Chondrocyte (in vitro differentiated cells): ENCODE results near the gene TRIM71. TPM values are rescaled to one million over a fixed set of nuclear protein-coding genes. Genes with fewer than 3 reads are reported as not detected.

Experiments used
- DNase-seq: peaks from one replicate; pipeline ENCODE4 v3.0.0; 2021; ENCODE audit warnings: mixed read lengths, low spot score
- H3K27ac Mint-ChIP-seq: one replicate; pipeline ENCODE4 v1.8.0; 2021; ENCODE audit warnings: mild to moderate bottlenecking, moderate library complexity, mixed read lengths; ENCODE audit not compliant: unreplicated experiment
- H3K27me3 Mint-ChIP-seq: 2 replicates; pipeline ENCODE4 v1.8.0; 2021; ENCODE audit warnings: low read depth, mixed read lengths
- H3K36me3 Mint-ChIP-seq: 2 replicates; pipeline ENCODE4 v1.8.0; 2021; ENCODE audit warnings: low read depth, mixed read lengths
- H3K4me1 Mint-ChIP-seq: 2 replicates; pipeline ENCODE4 v1.8.0; 2021; ENCODE audit warnings: low read depth, mild to moderate bottlenecking, mixed read lengths
- H3K4me3 Mint-ChIP-seq: one replicate; pipeline ENCODE4 v1.8.0; 2021; ENCODE audit warnings: mild to moderate bottlenecking, moderate library complexity, mixed read lengths; ENCODE audit not compliant: unreplicated experiment
- H3K9me3 Mint-ChIP-seq: 2 replicates; pipeline ENCODE4 v1.8.0; 2021; ENCODE audit warnings: low read depth, mixed read lengths
- total RNA-seq: library from RNA; stranded (reverse); gene quantifications from 3 replicates; pipeline ENCODE4 v1.2.1, GENCODE V29; 2021
- TF ChIP-seq, protein P1 (sequence below): fragments of 200-600 bp; sonication (generic); IDR thresholded peaks from 2 replicates; pipeline ENCODE4 v1.5.0; 2021; ENCODE audit warnings: antibody characterized with exemption, mild to moderate bottlenecking, moderate library complexity

Gene TRIM71
- total RNA-seq, 1 donor from 2014 or later = 0.05 TPM

DNA sequence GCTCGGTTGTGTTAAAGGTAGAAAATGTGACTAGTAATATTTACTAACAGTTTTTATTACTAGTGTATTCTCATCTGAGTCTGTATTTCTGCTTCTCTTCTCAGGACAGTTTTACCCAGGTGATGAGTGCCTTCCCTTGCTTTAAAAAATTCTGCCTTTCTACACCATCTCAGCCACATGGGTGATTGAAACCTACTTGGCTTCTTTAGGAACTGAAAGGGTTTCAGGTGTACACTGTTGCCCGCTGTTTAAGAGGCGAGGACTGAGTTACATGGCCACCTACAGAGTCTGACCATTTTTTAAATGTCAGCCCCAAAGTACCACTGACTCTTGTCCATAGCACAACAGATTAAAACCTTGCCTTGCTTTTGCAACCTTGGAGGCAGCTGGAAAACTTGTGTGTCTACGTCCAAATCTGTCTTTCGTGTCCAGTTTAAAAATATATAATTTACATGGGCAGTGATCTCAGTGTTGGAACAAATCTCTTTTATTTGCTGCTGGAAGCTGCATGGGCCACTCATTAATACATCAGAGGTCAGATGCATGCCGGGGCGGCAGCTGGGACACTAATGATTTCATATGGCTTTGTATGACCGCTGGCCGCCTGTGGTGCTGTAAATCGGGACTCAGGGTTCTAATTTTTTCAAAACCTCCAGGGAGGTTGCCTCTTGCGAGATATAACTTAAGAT is 44.6 kb downstream of the TRIM71 start:
- no peak overlapping the region for H3K27ac Mint-ChIP-seq

DNA sequence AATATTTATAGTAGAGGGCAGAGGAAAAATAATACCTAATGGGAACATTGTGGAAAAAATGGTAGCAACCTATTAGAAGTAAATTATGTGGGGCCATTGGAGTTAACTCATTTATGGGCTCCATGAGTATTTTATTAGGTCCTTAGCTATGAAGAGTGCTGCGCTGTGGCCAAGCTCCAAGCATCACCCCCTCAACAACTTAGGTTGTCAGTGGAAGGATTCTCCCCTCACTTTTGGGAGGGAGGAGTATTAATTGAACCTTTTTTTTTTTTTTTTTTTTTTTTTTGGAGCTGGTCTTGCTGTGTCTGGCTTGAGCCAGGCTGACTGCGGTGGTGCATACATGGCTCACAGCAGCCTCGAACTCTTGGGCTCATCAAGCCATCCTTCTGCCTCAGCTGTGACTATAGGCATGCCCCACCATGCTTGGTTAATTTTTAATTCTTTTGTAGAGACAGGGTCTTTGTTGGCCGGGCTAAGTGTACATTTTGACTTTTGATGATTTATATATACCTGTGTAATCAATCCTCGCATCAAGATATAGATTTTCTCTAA is 45.2 kb downstream of the TRIM71 start:
- DNase-seq = no peak
- Mint-ChIP-seq H3K36me3 (no peaks in the 10 kb centered on the region), H3K27me3 (no peaks in the 10 kb centered on the region), H3K27ac (no peak overlapping the region), H3K4me1 (peaks cover 2% of the 10 kb centered on the region), H3K4me3 (no peak overlapping the region), H3K9me3 (no peaks in the 10 kb centered on the region)
- TF ChIP-seq, protein P1, sequence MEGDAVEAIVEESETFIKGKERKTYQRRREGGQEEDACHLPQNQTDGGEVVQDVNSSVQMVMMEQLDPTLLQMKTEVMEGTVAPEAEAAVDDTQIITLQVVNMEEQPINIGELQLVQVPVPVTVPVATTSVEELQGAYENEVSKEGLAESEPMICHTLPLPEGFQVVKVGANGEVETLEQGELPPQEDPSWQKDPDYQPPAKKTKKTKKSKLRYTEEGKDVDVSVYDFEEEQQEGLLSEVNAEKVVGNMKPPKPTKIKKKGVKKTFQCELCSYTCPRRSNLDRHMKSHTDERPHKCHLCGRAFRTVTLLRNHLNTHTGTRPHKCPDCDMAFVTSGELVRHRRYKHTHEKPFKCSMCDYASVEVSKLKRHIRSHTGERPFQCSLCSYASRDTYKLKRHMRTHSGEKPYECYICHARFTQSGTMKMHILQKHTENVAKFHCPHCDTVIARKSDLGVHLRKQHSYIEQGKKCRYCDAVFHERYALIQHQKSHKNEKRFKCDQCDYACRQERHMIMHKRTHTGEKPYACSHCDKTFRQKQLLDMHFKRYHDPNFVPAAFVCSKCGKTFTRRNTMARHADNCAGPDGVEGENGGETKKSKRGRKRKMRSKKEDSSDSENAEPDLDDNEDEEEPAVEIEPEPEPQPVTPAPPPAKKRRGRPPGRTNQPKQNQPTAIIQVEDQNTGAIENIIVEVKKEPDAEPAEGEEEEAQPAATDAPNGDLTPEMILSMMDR = no peak

More for the DNA sequence above, 44.6 kb downstream of the TRIM71 start:
- Mint-ChIP-seq H3K4me3 (no peak overlapping the region), H3K4me1 (peaks cover 2% of the 10 kb centered on the region), H3K27me3 (no peaks in the 10 kb centered on the region), H3K36me3 (no peaks in the 10 kb centered on the region), H3K9me3 (no peaks in the 10 kb centered on the region)
- no peak for DNase-seq
- TF ChIP-seq, protein P1 = no peak

DNA sequence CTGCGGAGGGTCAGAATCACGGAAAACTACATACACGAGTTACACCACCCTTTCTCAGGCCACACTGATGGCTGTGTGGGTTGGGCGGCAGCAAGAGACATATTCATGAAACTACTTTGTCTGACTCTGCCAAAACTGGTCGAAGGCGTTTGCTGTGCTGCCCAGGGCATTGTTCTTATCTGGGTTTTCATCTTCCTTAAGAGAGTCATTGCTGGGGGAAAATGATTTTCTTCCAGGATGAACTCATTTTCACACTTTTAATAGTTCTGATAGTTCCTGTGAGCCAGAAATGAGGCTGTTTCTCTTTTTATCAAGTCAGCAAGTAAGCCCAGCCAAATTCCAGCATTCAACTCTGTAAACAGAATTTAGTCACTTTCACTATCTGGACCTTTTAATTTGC is 47.6 kb downstream of the TRIM71 start:
- no peak overlapping the region for H3K27ac Mint-ChIP-seq
- no peaks in the 10 kb centered on the region for H3K27me3 Mint-ChIP-seq
- TF ChIP-seq, protein P1 = no peak
- H3K9me3 Mint-ChIP-seq = no peaks in the 10 kb centered on the region
- DNase-seq = no peak
- H3K36me3 Mint-ChIP-seq = no peaks in the 10 kb centered on the region
- peaks cover 2% of the 10 kb centered on the region for H3K4me1 Mint-ChIP-seq
- no peak overlapping the region for H3K4me3 Mint-ChIP-seq

DNA sequence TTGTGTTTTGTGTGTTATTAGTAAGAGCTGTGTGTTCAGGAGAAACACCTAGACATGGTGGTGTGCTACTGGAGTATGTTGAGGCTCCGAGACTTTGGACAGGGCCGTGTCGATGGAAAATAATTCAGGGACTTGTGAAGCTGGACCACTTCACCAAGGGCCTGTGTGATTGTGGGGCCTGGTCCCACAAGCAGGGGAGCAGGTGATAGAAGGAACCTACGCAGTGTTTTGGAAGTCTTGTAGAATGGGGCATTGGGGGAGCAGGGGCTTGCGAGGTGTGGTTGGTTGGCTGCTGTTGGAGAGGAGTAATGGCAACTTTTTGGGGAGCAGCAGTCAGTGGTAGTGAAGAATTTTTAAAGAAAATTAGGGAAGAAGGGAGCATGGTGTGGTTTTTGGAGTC is 48.7 kb downstream of the TRIM71 start:
- TF ChIP-seq, protein P1 = no peak
- no peak overlapping the region for H3K27ac Mint-ChIP-seq
- H3K4me1 Mint-ChIP-seq = peaks cover 2% of the 10 kb centered on the region
- no peak for DNase-seq
- H3K27me3 Mint-ChIP-seq = no peaks in the 10 kb centered on the region
- no peak overlapping the region for H3K4me3 Mint-ChIP-seq
- H3K9me3 Mint-ChIP-seq = no peaks in the 10 kb centered on the region
- H3K36me3 Mint-ChIP-seq = no peaks in the 10 kb centered on the region

DNA sequence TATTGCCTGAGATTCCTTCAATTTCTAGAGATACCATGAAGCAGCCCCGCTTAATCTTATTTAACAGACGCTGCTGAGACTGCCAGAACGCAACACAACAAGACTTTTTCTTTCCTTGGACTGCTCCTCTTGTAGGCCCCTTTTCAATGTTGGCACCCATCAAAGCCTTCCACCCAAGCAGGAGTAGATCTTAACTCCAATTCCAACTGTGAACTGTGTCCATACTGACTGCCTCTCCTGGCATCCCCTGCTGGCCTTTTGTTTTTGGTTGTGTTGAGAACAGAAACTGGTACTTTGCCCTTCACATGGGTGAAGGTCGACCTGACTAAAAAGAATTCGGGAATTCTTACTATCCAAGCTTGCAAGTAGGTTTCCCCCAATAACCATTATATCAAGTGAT is 50.2 kb downstream of the TRIM71 start:
- no peaks in the 10 kb centered on the region for H3K9me3 Mint-ChIP-seq
- peaks cover 3% of the 10 kb centered on the region for H3K27me3 Mint-ChIP-seq
- no peaks in the 10 kb centered on the region for H3K36me3 Mint-ChIP-seq
- TF ChIP-seq, protein P1 = no peak
- DNase-seq = no peak
- no peak overlapping the region for H3K27ac Mint-ChIP-seq
- no peaks in the 10 kb centered on the region for H3K4me1 Mint-ChIP-seq
- H3K4me3 Mint-ChIP-seq = no peak overlapping the region
